Naive thymus-derived CD8-positive, alpha-beta T cell (primary cell): Measurements from ENCODE around the gene GRIA2. TPM values are rescaled to one million over a fixed set of nuclear protein-coding genes. Genes with fewer than 3 reads are reported as not detected.
"Not testable (repeated sequence)": the region's sequence is repeated elsewhere in the genome, so short reads cannot be mapped to it uniquely, and the experiment has no call there.

Source experiments
- ATAC-seq, 2 donors: fragments of 150-1000 bp; cut with Tn5 transposase in 1 of 2; sonication (Bioruptor Pico), chemical (Tn5 transposase) in 1 of 2; 1 replicate in 1 of 2; 2 replicates in 1 of 2; pipeline ENCODE4 v1.10.0; 2021; ENCODE audit warnings: mild to moderate bottlenecking in 2 of 2, moderate library complexity in 2 of 2
- POLR2A ChIA-PET: fragments of 350-600 bp; sonication (Branson Sonifier 250); formaldehyde crosslinking; loops from one replicate; lab custom pipeline; 2021; ENCODE audit warnings: antibody characterized with exemption; lab: Charles Lee
- DNase-seq, 10 donors: peaks; one replicate each; pipeline versions ENCODE4 v3.0.0 to v3.0.0-alpha.2; 2020 to 2022
- H3K27ac Mint-ChIP-seq, 10 donors: one replicate each; pipeline ENCODE4 v1.8.0; 2020 to 2022; ENCODE audit warnings: mild to moderate bottlenecking in 10 of 10, mixed read lengths in 10 of 10, moderate library complexity in 4 of 10, inconsistent platforms in 1 of 10
- H3K27me3 Mint-ChIP-seq, 5 donors: one replicate each; pipeline ENCODE4 v1.8.0; 2021 to 2022; ENCODE audit warnings: mixed read lengths in 5 of 5
- H3K36me3 Mint-ChIP-seq, 3 donors: one replicate each; pipeline ENCODE4 v1.8.0; 2020 to 2022; ENCODE audit warnings: mixed read lengths in 3 of 3, mild to moderate bottlenecking in 2 of 3, inconsistent platforms in 1 of 3
- H3K4me1 Mint-ChIP-seq, 4 donors: one replicate each; pipeline ENCODE4 v1.8.0; 2021 to 2022; ENCODE audit warnings: mixed read lengths in 4 of 4
- H3K4me3 Mint-ChIP-seq, 10 donors: one replicate each; pipeline ENCODE4 v1.8.0; 2020 to 2022; ENCODE audit warnings: mild to moderate bottlenecking in 10 of 10, mixed read lengths in 10 of 10, moderate library complexity in 6 of 10, inconsistent platforms in 1 of 10
- H3K9me3 Mint-ChIP-seq, 9 donors: one replicate each; pipeline ENCODE4 v1.8.0; 2020 to 2022; ENCODE audit warnings: mixed read lengths in 9 of 9, mild to moderate bottlenecking in 3 of 9, inconsistent platforms in 1 of 9, moderate library complexity in 1 of 9
- polyA plus RNA-seq, 3 donors: library from polyadenylated mRNA; unstranded; fragments of 300-500 nt; fragmentation: Illumina TruSeq; gene quantifications; one replicate each; pipeline ENCODE4 v1.2.3, GENCODE V29; 2021
- total RNA-seq, 8 experiments: library from RNA in 2 of 8; stranded (reverse) in 2 of 8; gene quantifications; one replicate each; pipeline ENCODE4 v1.2.3 and lab custom pipeline; 2021 to 2026

The GRIA2 gene
- total RNA-seq (not detected), polyA plus RNA-seq (not detected), total RNA-seq (lab: John Stamatoyannopoulos, UW) (0 to 0.17 (median 0) reads per million in 6 experiments)

DNA sequence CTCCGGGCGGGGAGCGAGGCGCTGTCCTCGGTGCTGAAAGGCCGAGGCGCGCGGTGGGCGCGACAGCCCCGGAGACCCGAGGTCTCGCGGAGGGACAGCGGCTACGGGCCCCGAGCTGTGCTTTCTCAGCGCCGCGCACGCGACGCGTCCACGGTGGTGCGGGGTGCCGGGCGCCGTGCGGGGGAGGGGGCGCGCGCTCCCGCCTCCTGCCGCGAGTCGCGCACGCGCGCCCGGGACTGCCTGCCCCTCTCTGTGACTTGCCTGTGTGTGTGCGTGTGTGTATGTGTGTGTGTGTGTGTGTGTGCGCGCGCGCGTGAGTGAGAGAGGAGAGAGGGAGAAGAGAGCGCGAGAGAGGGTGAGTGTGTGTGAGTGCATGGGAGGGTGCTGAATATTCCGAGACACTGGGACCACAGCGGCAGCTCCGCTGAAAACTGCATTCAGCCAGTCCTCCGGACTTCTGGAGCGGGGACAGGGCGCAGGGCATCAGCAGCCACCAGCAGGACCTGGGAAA, at the start of gene GRIA2:
TSS of gene GRIA2 (plus strand) at position 358 of the 511 bp plus-strand sequence. CDS start 315 bp downstream, outside the sequence.
- peaks cover 13 to 46% (median 35%) of the 10 kb centered on the region in 5 donors for H3K27me3 Mint-ChIP-seq
- ATAC-seq (no peak), DNase-seq (peak in 1 of 10 donors; percentile 7)
- H3K27ac Mint-ChIP-seq = peak within 1 kb of the TSS in 1 of 10 donors; percentile 1
- H3K9me3 Mint-ChIP-seq = peaks cover 0 to 31% (median 12%) of the 10 kb centered on the region in 9 donors
- POLR2A ChIA-PET = no interaction called here
- no peak within 1 kb of the TSS for H3K4me3 Mint-ChIP-seq
- H3K4me1 Mint-ChIP-seq = peaks cover 0 to 4% (median 2%) of the 10 kb centered on the region in 4 donors
- H3K36me3 Mint-ChIP-seq = peaks cover 0 to 14% (median 0%) of the 10 kb centered on the region in 3 donors

DNA sequence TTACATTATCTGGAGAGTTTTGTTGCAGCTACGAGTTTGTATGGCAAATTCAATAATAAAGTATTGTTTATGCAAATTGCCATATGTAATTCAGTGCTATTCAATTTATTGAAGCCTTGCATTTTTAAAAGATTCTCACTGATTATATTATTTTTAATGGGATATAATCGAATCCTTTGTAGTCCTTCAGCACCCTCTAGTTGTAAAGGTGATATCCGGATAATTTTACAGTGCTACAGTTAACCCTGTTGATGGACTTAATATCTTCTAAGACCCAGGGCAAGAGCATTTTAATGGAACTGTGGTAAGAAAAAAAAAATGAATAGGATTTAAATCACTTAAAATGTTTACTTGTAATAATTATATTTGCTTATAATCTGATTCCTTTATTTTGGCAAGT, 48.5 kb upstream of the GRIA2 start:
- no peaks in the 10 kb centered on the region for H3K27me3 Mint-ChIP-seq
- H3K4me1 Mint-ChIP-seq = no peaks in the 10 kb centered on the region
- POLR2A ChIA-PET = no interaction called here
- H3K9me3 Mint-ChIP-seq = peaks cover 0 to 2% (median 0%) of the 10 kb centered on the region in 9 donors
- no peak overlapping the region for H3K4me3 Mint-ChIP-seq
- no peaks in the 10 kb centered on the region for H3K36me3 Mint-ChIP-seq
- ATAC-seq (no peak), DNase-seq (no peak)
- H3K27ac Mint-ChIP-seq = no peak overlapping the region

DNA sequence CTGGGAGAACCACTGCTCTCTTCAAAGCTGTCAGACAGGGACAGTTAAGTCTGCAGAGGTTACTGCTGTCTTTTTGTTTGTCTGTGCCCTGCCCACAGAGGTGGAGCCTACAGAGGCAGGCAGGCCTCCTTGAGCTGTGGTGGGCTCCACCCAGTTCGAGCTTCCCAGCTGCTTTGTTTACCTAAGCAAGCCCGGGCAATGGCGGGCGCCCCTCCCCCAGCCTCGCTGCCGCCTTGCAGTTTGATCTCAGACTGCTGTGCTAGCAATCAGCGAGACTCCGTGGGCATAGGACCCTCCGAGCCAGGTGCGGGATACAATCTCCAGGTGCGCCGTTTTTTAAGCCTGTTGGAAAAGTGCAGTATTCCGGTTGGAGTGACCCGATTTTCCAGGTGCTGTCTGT, 40.3 kb upstream of the GRIA2 start:
- H3K36me3 Mint-ChIP-seq, H3K4me1 Mint-ChIP-seq, ATAC-seq, H3K4me3 Mint-ChIP-seq, H3K27me3 Mint-ChIP-seq, H3K27ac Mint-ChIP-seq, DNase-seq, POLR2A ChIA-PET: not testable (repeated sequence)
- H3K9me3 Mint-ChIP-seq = peaks cover 0 to 13% (median 0%) of the 10 kb centered on the region in 9 donors

DNA sequence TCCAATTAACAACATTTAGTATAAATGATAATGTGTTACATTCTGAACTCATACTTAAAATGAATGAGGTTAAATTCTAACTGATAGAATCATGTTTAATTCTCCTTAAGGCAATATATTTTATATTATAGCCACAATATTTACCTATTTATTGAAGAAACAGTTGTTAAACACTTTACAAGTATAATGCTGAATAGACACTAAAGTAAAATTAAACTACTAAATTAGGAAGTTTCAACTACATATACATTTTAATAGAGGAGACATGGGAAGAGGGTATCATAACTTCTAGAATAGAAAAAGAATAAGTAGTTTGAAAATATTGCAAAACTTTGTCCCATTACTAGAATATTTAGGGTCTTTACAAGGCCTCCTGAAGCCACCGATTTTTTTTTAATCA, 36.2 kb upstream of the GRIA2 start:
- Mint-ChIP-seq H3K4me3 (no peak overlapping the region), H3K36me3 (peaks cover 0 to under 1% (median 0%) of the 10 kb centered on the region in 3 donors), H3K27me3 (no peaks in the 10 kb centered on the region), H3K4me1 (no peaks in the 10 kb centered on the region), H3K27ac (no peak overlapping the region), H3K9me3 (peaks cover 3 to 15% (median 8%) of the 10 kb centered on the region in 9 donors)
- no peak for DNase-seq
- POLR2A ChIA-PET = no interaction called here
- ATAC-seq = no peak

DNA sequence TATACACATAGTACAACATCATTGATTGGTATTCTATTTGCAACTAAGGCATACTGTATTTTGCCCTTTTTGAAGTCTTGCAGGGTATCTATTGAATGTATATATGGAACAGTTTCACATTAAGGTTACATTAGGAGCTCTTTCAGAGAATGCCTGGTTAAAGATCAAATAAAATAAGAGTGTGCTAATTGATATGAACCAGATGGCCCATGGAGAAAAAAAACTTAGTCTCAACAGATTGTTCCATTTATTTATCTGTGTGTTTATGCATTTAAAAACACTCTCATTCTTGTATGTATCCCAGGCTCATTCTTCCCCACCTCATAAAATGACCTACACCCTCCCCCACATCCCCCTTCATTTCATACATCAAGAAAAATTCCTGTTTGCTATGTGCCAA, 35.2 kb upstream of the GRIA2 start:
- no peaks in the 10 kb centered on the region for H3K27me3 Mint-ChIP-seq
- H3K27ac Mint-ChIP-seq = no peak overlapping the region
- H3K9me3 Mint-ChIP-seq = peaks cover 5 to 22% (median 11%) of the 10 kb centered on the region in 9 donors
- H3K36me3 Mint-ChIP-seq = peaks cover 0 to 5% (median 0%) of the 10 kb centered on the region in 3 donors
- ATAC-seq (no peak), DNase-seq (no peak)
- POLR2A ChIA-PET = no interaction called here
- no peaks in the 10 kb centered on the region for H3K4me1 Mint-ChIP-seq
- no peak overlapping the region for H3K4me3 Mint-ChIP-seq

DNA sequence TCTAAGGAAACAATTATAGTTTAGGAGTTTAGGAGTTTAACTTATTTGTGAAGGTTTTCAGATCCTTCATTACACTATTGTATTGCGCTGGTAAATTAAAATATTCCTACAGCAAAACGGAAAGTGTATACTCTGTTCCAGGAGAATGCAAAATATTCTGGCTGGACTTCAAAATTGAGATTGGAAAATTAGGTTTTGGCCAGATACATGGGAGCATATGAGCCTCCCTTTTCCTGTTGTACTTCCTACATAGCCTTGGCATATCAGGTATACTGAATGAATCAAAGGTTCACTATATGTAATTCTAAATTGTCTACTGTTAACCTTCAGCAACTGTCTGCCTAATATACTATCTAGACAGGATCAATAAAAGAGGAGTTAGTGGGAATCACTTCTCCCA, 25.2 kb upstream of the GRIA2 start:
- H3K4me3 Mint-ChIP-seq = no peak overlapping the region
- H3K27ac Mint-ChIP-seq = no peak overlapping the region
- POLR2A ChIA-PET = no interaction called here
- H3K27me3 Mint-ChIP-seq = no peaks in the 10 kb centered on the region
- peaks cover 0 to 4% (median 0%) of the 10 kb centered on the region in 9 donors for H3K9me3 Mint-ChIP-seq
- DNase-seq (no peak), ATAC-seq (no peak)
- no peaks in the 10 kb centered on the region for H3K4me1 Mint-ChIP-seq
- H3K36me3 Mint-ChIP-seq = no peaks in the 10 kb centered on the region

DNA sequence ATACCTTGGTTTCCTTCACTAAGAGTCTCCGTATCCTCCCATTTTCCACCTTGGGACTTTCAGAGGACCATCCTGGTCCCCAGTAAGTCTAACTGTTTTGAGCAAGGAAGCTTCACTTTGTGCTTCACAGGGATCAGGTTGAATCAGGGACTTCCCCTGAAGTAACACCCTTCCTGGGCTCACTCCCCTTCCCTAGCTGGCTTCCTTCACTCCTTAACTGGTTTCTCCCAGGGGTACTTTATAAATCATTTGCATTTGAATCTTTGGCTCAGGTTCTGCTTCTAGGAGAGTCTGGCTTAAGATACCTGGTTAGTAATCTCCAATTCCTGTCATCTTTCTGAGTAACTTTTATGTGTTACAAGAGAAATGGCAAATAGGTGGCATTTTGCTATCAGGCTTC, 24.5 kb upstream of the GRIA2 start:
- H3K9me3 Mint-ChIP-seq = peaks cover 0 to 4% (median 0%) of the 10 kb centered on the region in 9 donors

DNA sequence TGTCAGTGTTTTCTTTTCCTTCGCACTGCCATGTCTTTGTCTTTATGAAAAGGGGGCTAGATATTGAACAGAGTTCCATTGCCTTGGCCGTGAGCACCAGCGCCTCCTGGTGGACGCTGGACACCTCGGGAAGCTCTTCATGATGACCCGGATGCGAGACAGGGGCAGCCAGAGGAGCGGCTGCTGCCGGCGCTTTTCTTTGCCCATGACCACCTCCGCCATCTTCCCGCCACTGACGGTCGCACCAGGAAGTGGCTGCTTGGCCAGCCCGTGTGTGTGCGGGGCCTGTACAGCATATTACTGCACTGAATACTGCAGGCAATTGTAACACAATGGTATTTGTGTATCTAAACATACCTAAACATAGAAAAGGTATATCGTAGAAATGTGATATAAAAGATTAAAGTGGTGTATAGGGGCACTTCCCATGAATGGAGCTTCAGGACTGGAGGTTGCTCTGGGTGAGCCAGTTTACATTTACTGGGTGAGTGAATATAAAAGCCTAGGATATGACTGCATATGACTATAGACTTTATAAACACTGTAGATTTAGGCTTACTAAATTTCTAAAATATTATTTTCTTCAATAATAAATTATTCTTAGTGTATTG, 15.8 kb upstream of the GRIA2 start:
- no peak for ATAC-seq
- Mint-ChIP-seq H3K4me1 (peaks cover 0 to 3% (median 0%) of the 10 kb centered on the region in 4 donors), H3K27me3 (peaks cover 0 to 9% (median 0%) of the 10 kb centered on the region in 5 donors), H3K36me3 (no peaks in the 10 kb centered on the region), H3K9me3 (peaks cover 0 to 10% (median 0%) of the 10 kb centered on the region in 9 donors), H3K4me3 (no peak overlapping the region), H3K27ac (no peak overlapping the region)
- POLR2A ChIA-PET = no interaction called here
- DNase-seq = peak in 2 of 10 donors; percentile 4 to 7

More for the DNA sequence above, 24.5 kb upstream of the GRIA2 start:
- POLR2A ChIA-PET = no interaction called here
- Mint-ChIP-seq H3K27me3 (no peaks in the 10 kb centered on the region), H3K4me1 (no peaks in the 10 kb centered on the region), H3K27ac (no peak overlapping the region), H3K4me3 (no peak overlapping the region), H3K36me3 (no peaks in the 10 kb centered on the region)
- no peak for ATAC-seq
- no peak for DNase-seq

DNA sequence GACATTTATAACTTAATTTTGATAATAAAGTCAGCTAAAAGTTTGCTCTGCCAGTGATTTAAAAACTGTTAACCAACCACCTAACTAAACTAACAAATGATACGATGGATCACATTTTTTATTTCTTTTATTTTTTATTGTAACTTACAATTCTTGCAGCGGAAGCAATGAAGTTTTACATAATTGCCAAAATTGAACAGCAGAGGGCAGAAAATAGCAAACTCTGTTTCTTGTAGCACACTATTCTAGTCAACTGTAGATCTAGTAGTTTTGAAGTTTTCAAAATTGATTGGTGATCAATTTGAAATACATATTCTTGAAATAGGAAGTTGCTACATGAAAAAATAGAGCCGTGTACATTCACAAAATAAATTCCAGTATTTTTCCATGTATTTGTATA, 2.8 kb upstream of the GRIA2 start:
- no peak overlapping the region for H3K4me3 Mint-ChIP-seq
- H3K27me3 Mint-ChIP-seq = peaks cover 9 to 37% (median 27%) of the 10 kb centered on the region in 5 donors
- peaks cover 0 to 4% (median 2%) of the 10 kb centered on the region in 4 donors for H3K4me1 Mint-ChIP-seq
- ATAC-seq (no peak), DNase-seq (no peak)
- H3K27ac Mint-ChIP-seq = no peak overlapping the region
- peaks cover 0 to 39% (median 10%) of the 10 kb centered on the region in 9 donors for H3K9me3 Mint-ChIP-seq
- POLR2A ChIA-PET = no interaction called here
- peaks cover 0 to 10% (median 0%) of the 10 kb centered on the region in 3 donors for H3K36me3 Mint-ChIP-seq

DNA sequence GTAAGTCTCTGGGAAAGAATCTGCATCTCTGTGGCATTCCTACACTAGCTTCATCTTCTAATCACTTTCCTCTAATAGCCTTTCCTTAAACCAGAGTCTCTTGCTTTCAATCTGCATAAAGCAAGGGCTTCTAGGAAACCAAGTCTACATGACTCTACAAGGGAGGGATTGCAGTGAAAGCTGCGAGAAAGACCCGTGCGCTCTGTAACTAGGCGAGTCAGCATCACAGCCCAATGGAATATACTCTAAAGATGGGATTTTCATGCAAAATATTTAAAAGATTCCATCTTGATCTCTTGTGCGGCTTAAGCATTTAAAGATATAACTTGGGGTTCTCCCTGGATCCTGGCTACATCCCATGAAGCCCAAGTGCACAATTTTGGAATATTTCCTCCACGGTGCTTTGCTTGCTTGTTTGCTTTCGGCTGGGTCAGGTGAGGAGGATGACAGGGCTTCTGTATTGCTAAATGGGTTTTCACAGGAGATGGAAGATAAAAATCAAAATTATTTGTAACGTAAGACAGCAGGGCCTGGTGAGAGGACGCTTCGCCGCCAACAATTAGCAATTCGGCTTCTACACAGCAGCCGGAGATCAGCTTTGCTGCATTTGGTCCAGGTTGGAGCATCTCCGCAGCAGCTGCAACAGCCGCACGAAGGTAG, 687 bp upstream of the GRIA2 start:
- Mint-ChIP-seq H3K36me3 (peaks cover 0 to 14% (median 0%) of the 10 kb centered on the region in 3 donors), H3K9me3 (peaks cover 0 to 31% (median 12%) of the 10 kb centered on the region in 9 donors)
- no peak for ATAC-seq

DNA sequence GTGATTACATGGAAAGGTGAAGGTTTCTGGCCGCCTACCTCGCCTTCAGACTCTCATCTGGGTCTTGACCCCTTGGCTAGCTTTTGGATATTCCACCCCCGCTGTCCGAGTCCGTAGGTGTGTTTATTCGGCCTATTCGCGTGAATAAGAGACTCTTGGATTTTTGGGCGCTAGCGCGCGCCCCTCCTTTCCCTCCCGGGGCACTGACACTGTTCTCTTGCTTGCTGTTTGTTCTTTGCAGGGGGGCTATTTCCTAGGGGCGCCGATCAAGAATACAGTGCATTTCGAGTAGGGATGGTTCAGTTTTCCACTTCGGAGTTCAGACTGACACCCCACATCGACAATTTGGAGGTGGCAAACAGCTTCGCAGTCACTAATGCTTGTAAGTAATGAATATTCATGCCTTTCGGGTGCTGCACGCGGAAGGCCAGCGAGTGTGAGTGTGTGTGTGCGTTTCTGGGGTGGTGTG, 932 bp downstream of the GRIA2 start:
- no peak overlapping the region for H3K4me3 Mint-ChIP-seq
- ATAC-seq (no peak), DNase-seq (no peak)
- peaks cover 0 to 11% (median 0%) of the 10 kb centered on the region in 3 donors for H3K36me3 Mint-ChIP-seq
- peaks cover 13 to 46% (median 35%) of the 10 kb centered on the region in 5 donors for H3K27me3 Mint-ChIP-seq
- peak overlapping the region in 1 of 10 donors; percentile 50 for H3K27ac Mint-ChIP-seq
- POLR2A ChIA-PET = no interaction called here
- H3K4me1 Mint-ChIP-seq = peaks cover 0 to 4% (median 2%) of the 10 kb centered on the region in 4 donors
- peaks cover 0 to 28% (median 12%) of the 10 kb centered on the region in 9 donors for H3K9me3 Mint-ChIP-seq

More for the DNA sequence above, 687 bp upstream of the GRIA2 start:
- POLR2A ChIA-PET = no interaction called here
- Mint-ChIP-seq H3K4me1 (peaks cover 0 to 4% (median 2%) of the 10 kb centered on the region in 4 donors), H3K27me3 (peaks cover 13 to 46% (median 35%) of the 10 kb centered on the region in 5 donors), H3K27ac (no peak overlapping the region), H3K4me3 (no peak overlapping the region)
- no peak for DNase-seq

DNA sequence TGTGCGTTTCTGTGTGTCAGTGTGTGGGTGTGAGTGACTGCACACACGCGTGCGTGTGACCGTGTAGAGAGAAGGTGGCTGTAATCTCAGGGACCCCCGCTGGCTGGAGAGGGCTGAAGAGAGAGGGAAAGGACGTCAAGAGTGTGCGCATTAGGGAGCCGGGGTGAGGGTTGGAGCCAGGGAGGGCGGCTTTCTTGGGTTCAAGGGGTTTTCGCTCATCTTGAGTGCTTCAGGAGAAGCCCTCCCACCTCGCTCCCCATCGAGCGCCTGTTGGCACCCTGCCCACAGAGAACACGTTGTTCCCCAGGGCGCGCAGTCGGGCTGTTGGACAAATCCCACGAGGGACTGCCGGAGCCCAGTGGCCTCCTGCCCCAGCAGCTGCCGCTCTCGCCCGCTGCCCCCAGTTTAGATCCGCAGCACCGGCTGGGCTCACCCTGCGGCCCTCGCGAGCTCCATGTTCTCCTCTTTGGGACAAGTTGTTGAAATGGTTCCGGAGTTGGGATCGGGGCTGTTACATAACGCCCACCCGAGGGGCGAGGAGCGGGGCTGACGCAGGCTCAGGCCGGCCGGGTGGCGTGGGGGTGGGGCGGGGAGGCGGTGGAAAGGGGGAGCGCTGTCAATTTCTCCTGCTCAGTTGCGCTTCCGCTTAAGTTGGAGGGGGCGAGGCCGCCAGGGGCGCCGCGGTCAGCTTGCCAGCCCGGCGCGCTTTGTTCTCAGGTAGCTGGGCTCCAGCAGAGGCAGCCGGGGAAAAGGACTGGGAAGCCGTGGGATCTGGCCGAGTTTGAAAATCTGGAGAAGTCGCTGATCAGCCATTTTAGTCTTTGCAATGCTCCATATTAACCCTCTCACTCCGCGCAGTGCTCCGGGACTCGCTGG, 1.6 kb downstream of the GRIA2 start:
- peaks cover 0 to 4% (median 2%) of the 10 kb centered on the region in 4 donors for H3K4me1 Mint-ChIP-seq
- POLR2A ChIA-PET = no interaction called here
- peak overlapping the region in 1 of 10 donors; percentile 50 for H3K27ac Mint-ChIP-seq
- H3K36me3 Mint-ChIP-seq = peaks cover 0 to 10% (median 0%) of the 10 kb centered on the region in 3 donors
- no peak overlapping the region for H3K4me3 Mint-ChIP-seq
- no peak for ATAC-seq
- H3K9me3 Mint-ChIP-seq = peaks cover 0 to 23% (median 12%) of the 10 kb centered on the region in 9 donors
- peaks cover 13 to 46% (median 35%) of the 10 kb centered on the region in 5 donors for H3K27me3 Mint-ChIP-seq
- DNase-seq = no peak
